Left lobe of liver (tissue), 2 donors: Measurements from ENCODE around the gene NEAT1. TPM values are rescaled to one million over a fixed set of nuclear protein-coding genes. Genes with fewer than 3 reads are reported as not detected.
A peak's percentile ranks its signal among the peaks of the same experiment; 100 is the strongest.

ENCODE experiments used
- ATAC-seq: fragments of 200-7000 bp; cut with Tn5 transposase; one replicate; pipeline ENCODE4 v1.9.1; 2020; ENCODE audit warnings: mild to moderate bottlenecking, moderate library complexity
- DNase-seq: peaks from one replicate; pipeline ENCODE4 v3.0.0-alpha.2; 2020; ENCODE audit warnings: low spot score
- total RNA-seq: library from RNA; stranded (reverse); gene quantifications from one replicate; pipeline ENCODE4 v1.2.1, GENCODE V29; 2021
- donor health status: DM: no; HTN: no; CAD: no; lungs with moderate emphysema.
- donor health status: DM: no; HTN: yes; CAD: no.

NEAT1 gene
- total RNA-seq, 1 donor from 2014 or later = 766 TPM

- DNase-seq (no peak), ATAC-seq (no peak)
Observed at GRCh38 chr11:65388731-65389130, 33.9 kb upstream of the NEAT1 start.

GRCh38 chr11:65389294-65389980 lies 33.2 kb upstream of the NEAT1 start:
- ATAC-seq = no peak
- no peak for DNase-seq

- ATAC-seq (no peak), DNase-seq (no peak)
Observed at GRCh38 chr11:65390099-65390941, 32.3 kb upstream of the NEAT1 start.

GRCh38 chr11:65390996-65391395 lies 31.6 kb upstream of the NEAT1 start:
- ATAC-seq = peak; percentile 21
- DNase-seq = no peak

GRCh38 chr11:65392186-65392829 lies 30.3 kb upstream of the NEAT1 start:
- ATAC-seq (no peak), DNase-seq (no peak)

GRCh38 chr11:65392899-65393298 lies 29.7 kb upstream of the NEAT1 start:
- ATAC-seq (no peak), DNase-seq (no peak)

GRCh38 chr11:65393513-65394079 lies 29.0 kb upstream of the NEAT1 start:
- ATAC-seq (no peak), DNase-seq (no peak)

- no peak for DNase-seq
- no peak for ATAC-seq
Observed at GRCh38 chr11:65394125-65394536, 28.5 kb upstream of the NEAT1 start.

GRCh38 chr11:65395961-65396530 lies 26.6 kb upstream of the NEAT1 start:
- ATAC-seq = no peak
- DNase-seq = no peak

GRCh38 chr11:65396769-65397745 lies 25.5 kb upstream of the NEAT1 start:
- no peak for DNase-seq
- ATAC-seq = no peak

- DNase-seq (no peak), ATAC-seq (no peak)
Observed at GRCh38 chr11:65398362-65398910, 24.2 kb upstream of the NEAT1 start.

- ATAC-seq (no peak), DNase-seq (no peak)
Observed at GRCh38 chr11:65399249-65399648, 23.3 kb upstream of the NEAT1 start.

GRCh38 chr11:65399845-65400244 lies 22.8 kb upstream of the NEAT1 start:
- DNase-seq (no peak), ATAC-seq (no peak)

GRCh38 chr11:65400307-65401072 lies 22.1 kb upstream of the NEAT1 start:
- ATAC-seq = no peak
- DNase-seq = no peak

- no peak for ATAC-seq
- DNase-seq = no peak
Observed at GRCh38 chr11:65401073-65401802, 21.4 kb upstream of the NEAT1 start.

GRCh38 chr11:65401803-65402248 lies 20.8 kb upstream of the NEAT1 start:
- no peak for ATAC-seq
- no peak for DNase-seq

GRCh38 chr11:65402790-65403189 lies 19.8 kb upstream of the NEAT1 start:
- no peak for ATAC-seq

GRCh38 chr11:65403607-65404121 lies 18.9 kb upstream of the NEAT1 start:
- no peak for DNase-seq
- ATAC-seq = peak; percentile 16

More at GRCh38 chr11:65402790-65403189, 19.8 kb upstream of the NEAT1 start:
- DNase-seq = no peak
